Activated naive CD8-positive, alpha-beta T cell treated with anti-CD3 and anti-CD28 coated beads for 36 hours (primary cell): ENCODE data around the gene CNRIP1. TPM values are rescaled to one million over a fixed set of nuclear protein-coding genes. Genes with fewer than 3 reads are reported as not detected.
"Not testable (repeated sequence)": the region's sequence is repeated elsewhere in the genome, so short reads cannot be mapped to it uniquely, and the experiment has no call there.

Source experiments
- DNase-seq: peaks from one replicate; pipeline ENCODE4 v3.0.0; 2021
- H3K27ac Mint-ChIP-seq: one replicate; pipeline ENCODE4 v1.8.0; 2022; ENCODE audit warnings: mild to moderate bottlenecking, moderate library complexity, mixed read lengths
- H3K27me3 Mint-ChIP-seq: one replicate; pipeline ENCODE4 v1.8.0; 2022; ENCODE audit warnings: mild to moderate bottlenecking, mixed read lengths
- H3K36me3 Mint-ChIP-seq: one replicate; pipeline ENCODE4 v1.8.0; 2021; ENCODE audit warnings: mild to moderate bottlenecking, mixed read lengths
- H3K4me1 Mint-ChIP-seq: one replicate; pipeline ENCODE4 v1.8.0; 2021; ENCODE audit warnings: mixed read lengths
- H3K4me3 Mint-ChIP-seq: one replicate; pipeline ENCODE4 v1.8.0; 2022; ENCODE audit warnings: mild to moderate bottlenecking, moderate library complexity, mixed read lengths
- H3K9me3 Mint-ChIP-seq: one replicate; pipeline ENCODE4 v1.8.0; 2022; ENCODE audit warnings: mixed read lengths
- total RNA-seq, 2 experiments: library from RNA; stranded (reverse); gene quantifications; one replicate each; pipeline ENCODE4 v1.2.3, GENCODE V29; 2021

CNRIP1 gene
- total RNA-seq, 2 experiments from 2014 or later, result not detected

DNA sequence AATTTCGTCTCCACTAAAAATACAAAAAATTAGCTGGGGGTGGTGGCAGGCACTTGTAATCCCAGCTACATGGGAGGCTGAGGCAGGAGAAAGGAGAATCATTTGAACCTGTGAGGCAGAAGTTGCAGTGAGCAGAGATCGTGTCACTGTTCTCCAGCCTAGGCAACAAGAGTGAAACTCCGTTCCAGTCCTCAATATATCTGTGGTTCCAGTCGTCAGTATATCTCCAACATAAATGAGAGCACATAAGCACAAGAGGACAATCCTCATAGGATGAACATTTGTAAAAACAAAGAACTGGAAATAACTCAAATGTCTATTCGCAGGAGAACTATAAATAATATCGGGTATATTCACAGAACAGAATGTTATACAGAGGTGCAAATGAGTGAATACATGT lies 32.2 kb upstream of the CNRIP1 start:
- Mint-ChIP-seq H3K4me3 (no peak overlapping the region), H3K9me3 (no peaks in the 10 kb centered on the region), H3K27ac (no peak overlapping the region)

DNA sequence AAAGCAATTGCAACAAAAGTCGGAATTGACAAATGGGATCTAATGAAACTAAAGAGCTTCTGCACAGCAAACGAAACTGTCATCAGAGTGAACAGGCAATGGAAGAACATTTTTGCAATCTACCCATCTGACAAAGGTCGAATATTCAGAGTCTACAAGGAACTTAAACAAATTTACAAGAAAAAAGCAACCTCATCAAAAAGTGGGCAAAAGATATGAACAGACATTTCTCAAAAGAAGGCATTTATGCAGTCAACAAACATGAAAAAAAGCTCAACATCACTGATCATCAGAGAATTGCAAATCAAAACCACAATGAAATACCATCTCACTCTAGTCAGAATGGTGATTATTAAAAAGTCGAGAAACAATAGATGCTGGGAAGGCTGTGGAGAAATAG lies 29.3 kb upstream of the CNRIP1 start:
- not testable (repeated sequence) for DNase-seq, H3K9me3 Mint-ChIP-seq, H3K4me3 Mint-ChIP-seq, H3K4me1 Mint-ChIP-seq, H3K36me3 Mint-ChIP-seq, H3K27ac Mint-ChIP-seq
- peaks cover 20% of the 10 kb centered on the region for H3K27me3 Mint-ChIP-seq

More for the DNA sequence above, 32.2 kb upstream of the CNRIP1 start:
- H3K36me3 Mint-ChIP-seq, result no peaks in the 10 kb centered on the region
- no peak for DNase-seq
- no peaks in the 10 kb centered on the region for H3K4me1 Mint-ChIP-seq
- H3K27me3 Mint-ChIP-seq, result peaks cover 13% of the 10 kb centered on the region

DNA sequence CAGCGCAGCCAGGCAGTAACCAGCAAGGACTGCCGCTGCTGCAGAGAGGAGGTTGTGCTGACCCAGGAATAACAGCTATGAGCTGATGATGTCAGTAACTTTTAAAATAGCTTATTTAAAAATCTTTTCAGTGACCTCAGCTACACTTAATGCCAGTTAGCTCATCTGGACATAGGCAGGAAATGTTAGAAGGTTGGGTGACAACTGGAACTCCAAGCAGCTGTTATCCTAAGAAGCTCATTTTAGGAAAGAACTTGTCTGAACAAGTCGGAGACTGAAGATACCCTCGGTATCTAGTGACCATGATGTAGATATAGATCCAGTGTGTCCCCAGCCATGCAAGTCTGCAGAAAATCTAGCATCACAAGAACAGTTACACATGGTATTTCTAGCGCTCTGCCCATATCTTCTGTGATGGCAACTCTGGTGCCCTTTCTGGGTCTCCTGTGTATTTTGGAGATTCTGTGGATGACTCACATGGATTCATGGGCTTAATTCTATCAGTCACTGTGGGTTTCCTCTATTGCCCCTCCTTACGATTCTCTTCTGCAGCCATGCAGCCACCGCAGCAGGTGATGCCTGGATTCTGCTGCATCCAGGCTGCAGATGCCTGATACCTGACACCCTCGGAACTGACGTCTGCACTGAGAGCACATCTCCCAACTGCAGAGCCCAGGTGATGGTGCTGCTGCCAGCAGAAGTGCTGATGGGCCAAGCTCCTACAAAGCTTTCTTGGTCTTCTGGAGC lies 25.6 kb upstream of the CNRIP1 start:
- Mint-ChIP-seq H3K27ac (no peak overlapping the region), H3K4me1 (no peaks in the 10 kb centered on the region), H3K4me3 (no peak overlapping the region), H3K36me3 (no peaks in the 10 kb centered on the region), H3K27me3 (peaks cover 40% of the 10 kb centered on the region), H3K9me3 (no peaks in the 10 kb centered on the region)
- no peak for DNase-seq

DNA sequence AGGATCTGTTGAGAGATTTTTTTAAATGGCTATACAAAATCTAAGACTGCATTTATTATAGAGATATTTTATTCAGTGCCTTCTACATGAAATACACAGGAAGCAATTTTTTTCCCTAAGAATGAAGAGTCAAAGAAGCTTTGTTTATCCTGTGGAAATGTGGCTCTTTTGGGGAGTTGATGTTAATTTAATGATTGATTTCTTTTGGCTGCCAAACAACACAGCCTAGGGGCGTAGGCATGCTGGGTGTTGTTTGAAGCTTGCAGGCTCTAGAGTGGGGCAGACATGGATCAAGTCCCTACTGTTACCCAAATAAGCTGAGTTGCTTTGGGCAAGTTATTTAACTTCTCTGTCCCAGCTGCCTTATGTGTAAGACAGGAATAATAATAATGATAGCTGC lies 24.3 kb upstream of the CNRIP1 start:
- no peaks in the 10 kb centered on the region for H3K36me3 Mint-ChIP-seq
- H3K4me1 Mint-ChIP-seq, result no peaks in the 10 kb centered on the region

DNA sequence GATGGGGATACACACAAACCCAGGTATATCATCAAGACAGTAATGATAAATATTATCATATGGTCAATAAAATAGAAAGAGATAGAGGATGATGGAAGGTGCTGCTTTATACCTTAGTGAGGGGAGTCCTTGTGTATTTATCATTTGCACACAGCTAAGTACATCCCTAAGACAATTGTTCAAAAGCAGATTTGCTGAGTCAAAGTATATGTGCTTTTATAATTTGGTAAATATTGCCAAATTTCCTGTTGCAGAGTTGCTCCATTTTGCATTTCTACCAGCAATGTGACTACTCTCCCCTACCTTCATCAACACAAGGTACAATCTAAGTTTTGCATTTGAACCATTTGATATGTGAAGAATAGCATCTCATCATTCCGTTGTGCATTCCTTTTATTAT lies 22.7 kb upstream of the CNRIP1 start:
- Mint-ChIP-seq H3K36me3 (no peaks in the 10 kb centered on the region), H3K27me3 (peaks cover 35% of the 10 kb centered on the region), H3K4me1 (no peaks in the 10 kb centered on the region), H3K27ac (no peak overlapping the region), H3K9me3 (no peaks in the 10 kb centered on the region), H3K4me3 (no peak overlapping the region)
- DNase-seq, result no peak

More for the DNA sequence above, 24.3 kb upstream of the CNRIP1 start:
- Mint-ChIP-seq H3K4me3 (no peak overlapping the region), H3K27me3 (peaks cover 46% of the 10 kb centered on the region), H3K9me3 (no peaks in the 10 kb centered on the region), H3K27ac (no peak overlapping the region)
- DNase-seq, result no peak

DNA sequence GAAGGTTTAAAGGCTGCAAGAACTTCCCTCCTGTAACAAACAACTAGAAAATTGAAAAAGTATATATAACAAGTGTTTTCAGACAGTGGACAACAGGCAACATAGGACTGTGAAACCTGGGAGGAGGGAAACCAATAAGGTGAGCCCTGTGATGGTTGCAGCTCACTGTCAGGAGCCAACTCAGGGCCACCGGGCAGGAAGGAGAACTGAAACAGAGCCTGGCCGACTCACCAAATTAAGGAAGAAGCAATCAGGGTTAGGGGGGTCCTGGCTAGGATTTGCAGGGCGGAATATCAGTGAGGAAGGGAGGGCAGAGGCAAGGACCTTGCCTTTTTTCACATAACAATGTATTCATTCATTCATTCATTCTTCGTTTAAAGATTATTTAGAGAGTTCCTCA lies 21.8 kb upstream of the CNRIP1 start:
- no peak for DNase-seq
- Mint-ChIP-seq H3K36me3 (no peaks in the 10 kb centered on the region), H3K9me3 (no peaks in the 10 kb centered on the region), H3K4me1 (no peaks in the 10 kb centered on the region), H3K27ac (no peak overlapping the region), H3K4me3 (no peak overlapping the region), H3K27me3 (peaks cover 28% of the 10 kb centered on the region)

DNA sequence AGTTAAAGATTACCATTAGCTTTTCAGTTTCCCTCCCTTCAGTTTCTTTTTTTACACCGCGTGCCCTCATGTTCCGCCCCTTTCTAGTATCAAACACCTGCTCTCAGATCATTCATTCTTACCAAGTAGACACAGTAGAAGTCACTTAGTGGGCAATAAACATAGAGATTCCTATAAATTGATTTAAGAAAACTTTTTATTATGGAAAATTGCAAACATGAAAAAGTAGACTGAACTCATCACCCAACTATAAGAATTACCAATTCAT lies 21.2 kb upstream of the CNRIP1 start:
- Mint-ChIP-seq H3K27ac (no peak overlapping the region), H3K4me3 (no peak overlapping the region), H3K9me3 (no peaks in the 10 kb centered on the region), H3K27me3 (peaks cover 26% of the 10 kb centered on the region), H3K36me3 (no peaks in the 10 kb centered on the region), H3K4me1 (no peaks in the 10 kb centered on the region)
- DNase-seq, result no peak

DNA sequence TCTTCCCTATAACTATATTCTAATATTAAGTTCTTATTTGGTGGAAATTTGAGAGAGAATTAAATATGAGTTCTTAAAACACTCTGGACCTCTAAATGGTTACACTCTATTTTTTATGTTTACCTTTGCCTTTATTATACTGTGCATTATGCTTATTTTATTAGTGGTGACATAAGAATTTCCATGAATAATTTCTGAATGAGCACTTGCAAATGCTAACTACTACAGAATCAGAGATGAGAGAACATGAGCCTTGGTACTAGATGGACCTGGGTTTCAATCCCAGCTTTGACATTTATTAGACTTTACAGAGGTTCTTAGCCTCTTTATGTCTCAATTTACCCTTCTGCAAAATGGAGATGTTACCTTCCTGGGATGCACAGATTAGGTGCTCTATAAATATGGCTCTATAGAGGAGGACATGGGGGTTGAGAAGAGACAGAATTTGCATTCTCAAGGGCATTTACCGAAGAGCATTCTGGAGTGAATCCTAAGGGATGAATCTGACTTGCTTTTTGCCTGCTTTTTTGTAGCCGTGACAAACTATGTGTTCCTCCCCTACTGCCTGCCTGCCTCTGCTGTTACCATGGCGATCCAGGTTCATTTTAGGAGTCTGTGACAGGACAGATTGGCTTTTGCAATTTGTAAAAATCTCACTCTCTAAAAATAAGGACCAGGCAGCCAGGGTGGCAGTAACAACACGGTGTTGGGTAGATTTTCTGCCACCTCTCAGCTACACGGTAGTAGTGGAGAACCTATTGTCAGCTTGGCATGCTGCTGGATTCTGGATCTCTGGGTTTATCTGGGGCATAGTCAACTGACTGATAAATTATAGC lies 20.7 kb upstream of the CNRIP1 start:
- Mint-ChIP-seq H3K4me1 (no peaks in the 10 kb centered on the region), H3K9me3 (no peaks in the 10 kb centered on the region), H3K27me3 (peaks cover 26% of the 10 kb centered on the region), H3K4me3 (no peak overlapping the region), H3K36me3 (no peaks in the 10 kb centered on the region), H3K27ac (no peak overlapping the region)
- no peak for DNase-seq

DNA sequence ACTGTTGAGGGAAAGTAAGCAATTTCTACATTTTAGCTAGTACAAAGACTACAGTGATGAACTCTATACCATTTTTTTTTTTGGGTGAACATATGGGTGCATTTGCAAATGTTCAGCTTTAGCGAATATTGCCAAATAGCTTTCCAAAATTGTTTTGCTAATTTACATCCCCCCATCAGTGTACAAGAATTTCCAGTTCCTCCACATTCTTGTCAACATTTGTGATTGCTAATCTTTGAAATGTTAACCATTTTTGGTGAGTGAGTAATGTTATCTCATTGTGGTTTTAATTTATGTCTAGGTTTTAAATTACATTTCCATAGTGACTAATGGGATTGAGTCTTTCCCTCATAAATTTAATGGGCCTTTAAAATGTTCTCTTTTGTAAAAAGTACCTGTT lies 16.4 kb upstream of the CNRIP1 start:
- H3K9me3 Mint-ChIP-seq, result no peaks in the 10 kb centered on the region
- H3K4me3 Mint-ChIP-seq, result no peak overlapping the region
- DNase-seq, result no peak
- H3K36me3 Mint-ChIP-seq, result no peaks in the 10 kb centered on the region
- no peak overlapping the region for H3K27ac Mint-ChIP-seq
- H3K27me3 Mint-ChIP-seq, result peaks cover 20% of the 10 kb centered on the region
- H3K4me1 Mint-ChIP-seq, result no peaks in the 10 kb centered on the region

DNA sequence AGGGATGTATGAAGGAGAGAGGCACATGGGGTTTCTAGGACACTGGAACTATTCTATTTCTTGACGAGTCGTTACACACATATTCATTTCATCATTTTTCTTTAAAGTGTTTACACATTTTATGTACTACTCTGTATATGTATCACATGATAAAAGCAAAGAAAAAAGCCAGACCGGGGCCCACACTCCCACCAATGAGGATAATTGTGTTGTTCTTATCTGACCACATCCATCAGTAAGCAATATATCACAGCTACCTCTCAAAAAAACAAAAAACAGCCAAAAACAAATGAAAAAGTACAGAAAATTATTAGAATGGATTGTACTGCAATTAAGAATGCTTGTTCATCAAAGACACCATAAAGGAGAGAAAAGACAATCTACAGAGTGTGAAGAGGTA lies 14.2 kb upstream of the CNRIP1 start:
- H3K4me3 Mint-ChIP-seq, result no peak overlapping the region
- no peaks in the 10 kb centered on the region for H3K4me1 Mint-ChIP-seq
- H3K27ac Mint-ChIP-seq, result no peak overlapping the region
- H3K36me3 Mint-ChIP-seq, result no peaks in the 10 kb centered on the region
- no peaks in the 10 kb centered on the region for H3K9me3 Mint-ChIP-seq
- H3K27me3 Mint-ChIP-seq, result peaks cover 17% of the 10 kb centered on the region
- no peak for DNase-seq

DNA sequence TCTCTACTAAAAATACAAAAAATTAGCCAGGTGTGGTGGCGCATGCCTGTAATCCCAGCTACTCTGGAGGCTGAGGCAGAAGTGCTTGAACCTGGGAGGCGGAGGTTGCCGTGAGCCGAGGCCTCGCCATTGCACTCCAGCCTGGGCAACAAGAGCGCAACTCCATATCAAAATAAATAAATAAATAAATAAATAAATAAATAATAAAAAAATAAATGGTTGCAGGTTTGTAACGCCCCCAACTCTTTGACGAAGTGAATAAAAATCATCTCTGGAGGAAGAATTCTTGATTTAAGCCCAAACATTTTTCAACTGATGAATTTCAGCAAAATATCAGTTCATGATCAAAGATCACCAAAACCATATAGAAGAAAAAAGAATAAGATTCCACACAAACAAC lies 13.3 kb upstream of the CNRIP1 start:
- no peaks in the 10 kb centered on the region for H3K9me3 Mint-ChIP-seq
- H3K27ac Mint-ChIP-seq, result no peak overlapping the region
- H3K4me1 Mint-ChIP-seq, result no peaks in the 10 kb centered on the region
- no peaks in the 10 kb centered on the region for H3K36me3 Mint-ChIP-seq
- no peak for DNase-seq
- H3K4me3 Mint-ChIP-seq, result no peak overlapping the region
- peaks cover 23% of the 10 kb centered on the region for H3K27me3 Mint-ChIP-seq

DNA sequence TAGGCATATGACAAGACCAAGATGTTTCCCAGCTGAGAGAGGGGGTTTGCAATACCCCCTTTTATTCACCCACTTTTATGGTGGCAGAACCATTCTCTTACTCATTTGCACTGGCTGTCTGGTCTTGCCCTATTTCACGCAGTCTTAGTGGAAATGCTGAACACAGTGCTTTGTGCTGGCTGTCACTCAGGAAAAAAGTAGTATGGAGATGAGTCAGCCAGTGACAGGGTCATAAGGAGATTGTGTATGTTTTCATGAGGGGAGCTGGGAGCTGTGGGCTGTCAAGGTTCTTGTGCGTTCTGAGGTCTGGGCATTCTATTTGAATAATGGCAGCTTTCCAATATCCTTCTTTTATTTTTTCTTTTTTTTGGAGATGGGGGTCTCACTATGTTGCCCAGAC lies 10.9 kb upstream of the CNRIP1 start:
- DNase-seq, result no peak
- no peak overlapping the region for H3K4me3 Mint-ChIP-seq
- no peaks in the 10 kb centered on the region for H3K9me3 Mint-ChIP-seq
- H3K36me3 Mint-ChIP-seq, result no peaks in the 10 kb centered on the region
- peaks cover 30% of the 10 kb centered on the region for H3K27me3 Mint-ChIP-seq
- H3K27ac Mint-ChIP-seq, result no peak overlapping the region
- no peaks in the 10 kb centered on the region for H3K4me1 Mint-ChIP-seq

DNA sequence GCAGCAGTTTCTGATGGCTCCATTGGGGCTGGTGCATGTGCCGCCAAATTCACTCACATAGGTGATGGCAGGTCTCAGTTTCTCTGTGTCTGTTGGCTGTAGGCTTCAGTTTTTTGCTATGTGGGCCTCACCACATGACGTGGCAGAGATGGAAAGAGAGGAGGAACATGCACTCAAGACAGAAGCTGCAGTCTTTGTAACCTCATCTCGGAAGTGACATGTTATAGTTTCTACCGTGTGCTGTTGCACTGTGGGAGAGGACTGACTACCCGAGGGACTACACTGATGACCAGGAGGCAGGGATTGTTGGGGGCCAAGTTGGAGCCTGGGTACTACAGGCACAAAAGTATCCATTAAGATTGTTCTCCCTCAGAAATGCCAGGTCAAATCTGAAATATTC lies 9.2 kb upstream of the CNRIP1 start:
- no peak for DNase-seq
- H3K4me1 Mint-ChIP-seq, result no peaks in the 10 kb centered on the region
- peaks cover 38% of the 10 kb centered on the region for H3K27me3 Mint-ChIP-seq
- H3K9me3 Mint-ChIP-seq, result no peaks in the 10 kb centered on the region
- no peak overlapping the region for H3K27ac Mint-ChIP-seq
- no peak overlapping the region for H3K4me3 Mint-ChIP-seq
- no peaks in the 10 kb centered on the region for H3K36me3 Mint-ChIP-seq

DNA sequence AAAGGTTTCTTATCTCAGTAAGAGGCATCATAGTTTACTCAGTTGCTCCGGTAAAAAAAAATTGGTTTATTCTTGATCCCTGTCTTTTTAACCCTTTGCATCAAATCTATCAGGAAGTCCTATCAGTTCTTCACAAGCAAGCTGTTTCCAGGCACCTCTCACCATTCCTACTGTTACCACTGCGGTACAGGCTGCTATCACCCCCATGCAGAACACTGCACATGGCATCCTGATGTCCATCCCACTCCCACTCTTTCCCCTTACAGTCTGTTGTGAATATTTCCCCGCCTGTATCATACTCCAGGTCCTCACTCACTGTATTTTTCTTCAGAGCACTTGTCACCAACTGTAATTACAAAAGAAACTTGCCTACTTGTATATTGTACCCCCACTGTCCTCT lies 5.3 kb upstream of the CNRIP1 start:
- H3K9me3 Mint-ChIP-seq, result no peaks in the 10 kb centered on the region
- no peak overlapping the region for H3K4me3 Mint-ChIP-seq
- H3K27ac Mint-ChIP-seq, result no peak overlapping the region
- H3K4me1 Mint-ChIP-seq, result no peaks in the 10 kb centered on the region
- no peaks in the 10 kb centered on the region for H3K36me3 Mint-ChIP-seq
- H3K27me3 Mint-ChIP-seq, result peaks cover 57% of the 10 kb centered on the region
- DNase-seq, result no peak

DNA sequence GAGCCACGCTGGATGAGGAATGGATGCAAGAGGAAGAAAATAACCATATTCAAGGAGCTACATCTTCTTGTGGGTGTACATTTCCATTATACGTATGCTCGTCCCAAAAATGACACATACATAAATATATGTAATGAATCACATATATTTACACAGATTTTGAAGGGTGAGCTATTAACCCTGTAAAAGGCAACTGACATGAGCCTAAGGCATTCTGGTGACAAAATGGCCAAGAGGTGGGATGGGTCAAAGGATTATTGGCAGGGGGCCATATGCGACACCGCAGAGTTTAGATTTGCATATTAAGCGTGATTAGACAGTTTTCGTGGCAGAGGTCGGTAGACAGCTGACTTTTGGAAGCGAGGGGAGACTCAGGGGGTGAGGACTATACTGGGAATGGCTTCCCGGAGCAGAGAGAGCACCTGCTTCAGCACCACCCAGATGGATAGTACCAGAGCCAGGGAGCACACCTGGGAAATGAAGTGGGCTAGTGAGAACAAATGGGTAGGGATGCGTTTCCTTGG lies 431 bp upstream of the CNRIP1 start:
- DNase-seq, result no peak
- H3K9me3 Mint-ChIP-seq, result no peaks in the 10 kb centered on the region
- H3K27me3 Mint-ChIP-seq, result peaks cover 81% of the 10 kb centered on the region
- no peak overlapping the region for H3K27ac Mint-ChIP-seq
- no peaks in the 10 kb centered on the region for H3K36me3 Mint-ChIP-seq
- peak overlapping the region; percentile 48 for H3K4me3 Mint-ChIP-seq
- H3K4me1 Mint-ChIP-seq, result peaks cover 4% of the 10 kb centered on the region

DNA sequence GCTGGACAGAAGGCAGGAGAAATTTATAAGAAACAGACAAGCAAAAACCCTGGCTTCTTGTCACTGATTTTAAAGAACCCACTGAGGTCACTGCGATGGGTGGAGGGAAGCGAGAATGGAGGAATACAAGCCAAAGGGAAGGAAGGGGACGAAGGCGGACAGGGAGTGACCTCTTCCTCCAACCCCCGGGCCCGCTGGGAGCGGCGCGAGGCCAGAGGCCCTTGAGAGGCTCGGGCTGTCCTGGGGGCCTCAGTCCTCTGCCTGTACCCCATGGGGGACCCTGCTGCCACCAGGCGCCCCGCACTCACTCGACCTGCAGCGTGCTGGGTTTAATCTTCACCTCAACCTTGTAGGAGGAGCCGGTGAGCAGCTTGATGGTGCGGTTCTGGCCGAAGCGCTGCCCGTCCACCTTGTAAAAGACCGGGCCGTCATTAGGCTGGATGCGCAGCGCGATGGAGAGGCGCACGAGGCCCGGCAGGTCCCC lies 793 bp downstream of the CNRIP1 start:
- no peak for DNase-seq
- H3K36me3 Mint-ChIP-seq, result no peaks in the 10 kb centered on the region
- peaks cover 4% of the 10 kb centered on the region for H3K9me3 Mint-ChIP-seq
- peaks cover 4% of the 10 kb centered on the region for H3K4me1 Mint-ChIP-seq
- peaks cover 73% of the 10 kb centered on the region for H3K27me3 Mint-ChIP-seq
- no peak overlapping the region for H3K27ac Mint-ChIP-seq
- H3K4me3 Mint-ChIP-seq, result peak overlapping the region; percentile 64
